Transverse colon (tissue), 4 donors: Measurements from ENCODE around the gene TIMD4.

Source experiments
- CTCF ChIP-seq, 5 experiments: fragments of 200-600 bp in 3 of 5; fragments of 450-650 bp in 2 of 5; sonication (generic) in 3 of 5; IDR thresholded peaks; 1 replicate in 2 of 5; 2 replicates in 3 of 5; pipeline ENCODE4 v1.5.1; 2016 to 2017; ENCODE audit warnings: antibody characterized with exemption in 5 of 5, inconsistent platforms in 3 of 5, mild to moderate bottlenecking in 2 of 5, moderate library complexity in 1 of 5
- POLR2A ChIP-seq: fragments of 450-650 bp; IDR thresholded peaks from one replicate; pipeline ENCODE4 v1.6.1; 2016; ENCODE audit warnings: antibody characterized with exemption, mild to moderate bottlenecking, moderate library complexity
- POLR2AphosphoS5 ChIP-seq, 3 donors: sonication (generic); formaldehyde crosslinking; IDR thresholded peaks; one replicate each; pipeline ENCODE4 v1.6.1; 2016; ENCODE audit warnings: antibody characterized with exemption in 3 of 3

GRCh38 chr5:156971415-156971814, 8.4 kb upstream of the TIMD4 start:
- TF ChIP-seq POLR2AphosphoS5 (IDR thresholded peaks at IDR 0.05) = no peak
- no peak for TF ChIP-seq CTCF (IDR thresholded peaks at IDR 0.05)
- no peak for TF ChIP-seq POLR2A
